Liver (tissue), 9 donors: ENCODE measurements around the gene PEX7. TPM values are rescaled to one million over a fixed set of nuclear protein-coding genes. Genes with fewer than 3 reads are reported as not detected.

Experiments used
- DNase-seq: peaks from one replicate; pipeline ENCODE4 v3.0.0-alpha.2; 2017; ENCODE audit warnings: low spot score
- H3K27ac ChIP-seq, 2 donors: one replicate each; pipeline ENCODE4 v1.7.0; 2013; ENCODE audit warnings: inconsistent platforms in 2 of 2, low read length in 2 of 2, control low read depth in 1 of 2, low read depth in 1 of 2, mild to moderate bottlenecking in 1 of 2
- H3K27me3 ChIP-seq, 4 donors: one replicate each; pipeline versions ENCODE4 v1.6.1 to v1.7.0; 2013; ENCODE audit warnings: low read length in 3 of 4, inconsistent platforms in 1 of 4, mild to moderate bottlenecking in 1 of 4, moderate library complexity in 1 of 4; ENCODE audit not compliant: control insufficient read depth in 4 of 4, insufficient read depth in 4 of 4
- H3K36me3 ChIP-seq, 4 donors: one replicate each; pipeline versions ENCODE4 v1.6.1 to v1.7.0; 2013; ENCODE audit warnings: low read length in 3 of 4, mild to moderate bottlenecking in 3 of 4, low read depth in 1 of 4, moderate library complexity in 1 of 4; ENCODE audit not compliant: control insufficient read depth in 4 of 4, insufficient read depth in 3 of 4
- H3K4me1 ChIP-seq, 4 donors: one replicate each; pipeline versions ENCODE4 v1.6.1 to v1.7.0; 2013; ENCODE audit warnings: low read length in 3 of 4, mild to moderate bottlenecking in 3 of 4, moderate library complexity in 1 of 4; ENCODE audit not compliant: control insufficient read depth in 4 of 4, insufficient read depth in 4 of 4
- H3K4me3 ChIP-seq, 3 donors: one replicate each; pipeline versions ENCODE4 v1.6.1 to v1.7.0; 2013; ENCODE audit warnings: low read length in 3 of 3, control low read depth in 1 of 3, low read depth in 1 of 3, mild to moderate bottlenecking in 1 of 3
- H3K9ac ChIP-seq, 2 donors: one replicate each; pipeline ENCODE4 v1.7.0; 2013; ENCODE audit warnings: low read length in 2 of 2, mild to moderate bottlenecking in 2 of 2, moderate library complexity in 2 of 2, control low read depth in 1 of 2, low read depth in 1 of 2
- H3K9me3 ChIP-seq, 4 donors: one replicate each; pipeline versions ENCODE4 v1.6.1 to v1.7.0; 2013; ENCODE audit warnings: low read length in 3 of 4; ENCODE audit not compliant: control insufficient read depth in 4 of 4
- ATF3 ChIP-seq: IDR thresholded peaks from 2 replicates; pipeline ENCODE4 v1.6.1; 2016; ENCODE audit warnings: antibody characterized with exemption
- CTCF ChIP-seq: fragments of 150-350 bp; IDR thresholded peaks from 2 replicates; pipeline ENCODE4 v1.5.1; 2017; ENCODE audit warnings: improper control_type of control experiment, low read depth, low read length; ENCODE audit not compliant: missing input control
- EGR1 ChIP-seq, 2 donors: IDR thresholded peaks; 2 replicates each; pipeline ENCODE4 v1.6.1; 2016 to 2018; ENCODE audit warnings: antibody characterized with exemption in 2 of 2, low read depth in 2 of 2
- FOXA2 ChIP-seq: IDR thresholded peaks from 2 replicates; pipeline ENCODE4 v1.6.1; 2016; ENCODE audit warnings: antibody characterized with exemption
- GABPA ChIP-seq, 2 donors: IDR thresholded peaks in 1 of 2; conservative IDR thresholded peaks in 1 of 2; 2 replicates each; pipeline ENCODE4 v1.6.1; 2016; ENCODE audit warnings: antibody characterized with exemption in 2 of 2, mild to moderate bottlenecking in 1 of 2, moderate library complexity in 1 of 2
- HNF4A ChIP-seq, 2 donors: conservative IDR thresholded peaks; 2 replicates each; pipeline ENCODE4 v1.6.1; 2016; ENCODE audit warnings: antibody characterized with exemption in 2 of 2, mild to moderate bottlenecking in 2 of 2
- HNF4G ChIP-seq: IDR thresholded peaks from 2 replicates; pipeline ENCODE4 v1.6.1; 2016; ENCODE audit warnings: antibody characterized with exemption
- JUND ChIP-seq, 2 donors: IDR thresholded peaks; 2 replicates each; pipeline ENCODE4 v1.6.1; 2016; ENCODE audit warnings: antibody characterized with exemption in 2 of 2
- MAX ChIP-seq: IDR thresholded peaks from 2 replicates; pipeline ENCODE4 v1.6.1; 2016; ENCODE audit warnings: antibody characterized with exemption
- NR2F2 ChIP-seq: IDR thresholded peaks from 2 replicates; pipeline ENCODE4 v1.6.1; 2016; ENCODE audit warnings: antibody characterized with exemption
- RAD21 ChIP-seq, 2 donors: IDR thresholded peaks; 2 replicates each; pipeline ENCODE4 v1.6.1; 2016; ENCODE audit warnings: antibody characterized with exemption in 2 of 2, mild to moderate bottlenecking in 2 of 2
- RXRA ChIP-seq, 2 donors: IDR thresholded peaks; 2 replicates each; pipeline ENCODE4 v1.6.1; 2017 to 2018; ENCODE audit warnings: antibody characterized with exemption in 2 of 2, mild to moderate bottlenecking in 1 of 2
- SP1 ChIP-seq: IDR thresholded peaks from 2 replicates; pipeline ENCODE4 v1.6.1; 2018; ENCODE audit warnings: antibody characterized with exemption, mild to moderate bottlenecking
- YY1 ChIP-seq: IDR thresholded peaks from 2 replicates; pipeline ENCODE4 v1.6.1; 2016; ENCODE audit warnings: antibody characterized with exemption, mild to moderate bottlenecking
- ZBTB33 ChIP-seq: IDR thresholded peaks from 2 replicates; pipeline ENCODE4 v1.6.1; 2016; ENCODE audit warnings: antibody characterized with exemption
- WGBS: extraction: QIAGEN DNeasy Blood & Tissue Kit; methylation state at CpG from one replicate; pipeline ENCODE4 v1.1.7; 2013; 5-methylcytosine and 5-hydroxymethylcytosine counted together
- polyA plus RNA-seq, 2 donors: library from polyadenylated mRNA; stranded (reverse) in 1 of 2; unstranded in 1 of 2; fragments of 200-250 nt in 1 of 2; fragments of >200 nt in 1 of 2; fragmentation: Nextera tagmentation in 1 of 2; extraction: Ambion mirVana in 1 of 2; gene quantifications; one replicate each; pipeline versions ENCODE4 v1.2.1 to v1.2.3, GENCODE V29; 2013 to 2015
- total RNA-seq, 2 donors: library from RNA; depleted of rRNA; stranded (reverse); fragments of >200 nt; gene quantifications; one replicate each; pipeline ENCODE4 v1.2.3, GENCODE V29; 2014
- donor health status: healthy.
- donor health status: healthy.
- donor health status: healthy.
- donor health status: healthy.
- donor health status: healthy.

Gene PEX7
- total and polyA plus RNA-seq, 4 donors = 5.2 to 7.5 (median 6.2) TPM

GRCh38 chr6:136920671-136921380, 98.4 kb downstream of the PEX7 start:
- H3K27ac ChIP-seq = no peak overlapping the region
- H3K4me3 ChIP-seq = peak overlapping the region; percentile 23 to 56 (median 34)
- no peaks in the 10 kb centered on the region for H3K36me3 ChIP-seq
- 5% methylated on average over 37 of the region's 37 CpGs for WGBS
- no peak overlapping the region for H3K9ac ChIP-seq
- H3K9me3 ChIP-seq = no peaks in the 10 kb centered on the region
- peaks cover 0 to 15% (median 9%) of the 10 kb centered on the region in 4 donors for H3K27me3 ChIP-seq
- no peak for DNase-seq
- TF ChIP-seq FOXA2 (no peak), ZBTB33 (no peak), ATF3 (no peak), CTCF (no peak)
- H3K4me1 ChIP-seq = peaks cover 25 to 30% (median 25%) of the 10 kb centered on the region in 4 donors

GRCh38 chr6:136921381-136921935, 99.1 kb downstream of the PEX7 start:
- DNase-seq = no peak
- Histone ChIP-seq H3K4me3 (peak overlapping the region; percentile 23 to 56 (median 34)), H3K27me3 (peaks cover 3 to 15% (median 9%) of the 10 kb centered on the region in 4 donors), H3K4me1 (peaks cover 25 to 30% (median 25%) of the 10 kb centered on the region in 4 donors), H3K9me3 (no peaks in the 10 kb centered on the region), H3K36me3 (no peaks in the 10 kb centered on the region), H3K9ac (no peak overlapping the region), H3K27ac (no peak overlapping the region)
- 2% methylated on average over 59 of the region's 59 CpGs for WGBS
- TF ChIP-seq FOXA2 (no peak), ZBTB33 (no peak), NR2F2 (no peak), YY1 (no peak), HNF4G (no peak), CTCF (no peak), HNF4A (conservative IDR thresholded peaks at IDR 0.05) (no peak), SP1 (no peak), RAD21 (IDR thresholded peaks at IDR 0.05) (no peak), JUND (IDR thresholded peaks at IDR 0.05) (no peak), MAX (no peak), GABPA (IDR thresholded peaks at IDR 0.05 in 1 of 2, conservative IDR thresholded peaks at IDR 0.05 in 1 of 2) (no peak), RXRA (IDR thresholded peaks at IDR 0.05) (no peak), ATF3 (no peak), EGR1 (IDR thresholded peaks at IDR 0.05; ENCODE audit: low read depth in 2 of 2) (no peak)
